ENCODE measurements around the gene TTLL8.

DNA sequence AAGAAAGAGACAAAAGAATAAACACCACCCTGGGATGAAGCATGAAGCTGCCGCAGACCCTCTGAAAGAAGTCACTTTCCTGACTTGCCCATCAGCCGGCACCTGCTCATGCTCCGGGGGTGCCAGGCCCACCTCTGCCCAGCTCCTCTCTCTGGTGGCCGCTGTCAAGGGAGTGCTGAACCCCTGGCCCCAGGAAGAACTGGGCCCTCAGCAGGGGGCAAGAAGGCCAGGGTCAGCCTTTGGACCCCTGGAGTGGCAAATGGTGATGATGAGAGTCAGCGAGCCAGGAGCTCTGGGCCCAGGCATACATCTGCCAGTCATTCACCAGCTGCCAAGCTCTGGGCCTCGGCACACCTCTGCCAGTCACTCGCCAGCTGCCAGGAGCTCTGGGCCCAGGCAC is 17.4 kb downstream of the TTLL8 start:
- TF ChIP-seq, protein P1, sequence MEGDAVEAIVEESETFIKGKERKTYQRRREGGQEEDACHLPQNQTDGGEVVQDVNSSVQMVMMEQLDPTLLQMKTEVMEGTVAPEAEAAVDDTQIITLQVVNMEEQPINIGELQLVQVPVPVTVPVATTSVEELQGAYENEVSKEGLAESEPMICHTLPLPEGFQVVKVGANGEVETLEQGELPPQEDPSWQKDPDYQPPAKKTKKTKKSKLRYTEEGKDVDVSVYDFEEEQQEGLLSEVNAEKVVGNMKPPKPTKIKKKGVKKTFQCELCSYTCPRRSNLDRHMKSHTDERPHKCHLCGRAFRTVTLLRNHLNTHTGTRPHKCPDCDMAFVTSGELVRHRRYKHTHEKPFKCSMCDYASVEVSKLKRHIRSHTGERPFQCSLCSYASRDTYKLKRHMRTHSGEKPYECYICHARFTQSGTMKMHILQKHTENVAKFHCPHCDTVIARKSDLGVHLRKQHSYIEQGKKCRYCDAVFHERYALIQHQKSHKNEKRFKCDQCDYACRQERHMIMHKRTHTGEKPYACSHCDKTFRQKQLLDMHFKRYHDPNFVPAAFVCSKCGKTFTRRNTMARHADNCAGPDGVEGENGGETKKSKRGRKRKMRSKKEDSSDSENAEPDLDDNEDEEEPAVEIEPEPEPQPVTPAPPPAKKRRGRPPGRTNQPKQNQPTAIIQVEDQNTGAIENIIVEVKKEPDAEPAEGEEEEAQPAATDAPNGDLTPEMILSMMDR (conservative IDR thresholded peaks at IDR 0.05; ENCODE audit: low read length) = no peak
- TF ChIP-seq EZH2phosphoT487 (IDR thresholded peaks at IDR 0.05; ENCODE audit: borderline replicate concordance, low read depth, low read length) = no peak
